ENCODE measurements around the gene KIAA0408. TPM values are rescaled to one million over a fixed set of nuclear protein-coding genes. Genes with fewer than 3 reads are reported as not detected.
"Not testable (repeated sequence)": the region's sequence is repeated elsewhere in the genome, so short reads cannot be mapped to it uniquely, and the experiment has no call there.

KIAA0408 gene
- total RNA-seq, 1 experiment from 2014 or later: 34.7 TPM

DNA sequence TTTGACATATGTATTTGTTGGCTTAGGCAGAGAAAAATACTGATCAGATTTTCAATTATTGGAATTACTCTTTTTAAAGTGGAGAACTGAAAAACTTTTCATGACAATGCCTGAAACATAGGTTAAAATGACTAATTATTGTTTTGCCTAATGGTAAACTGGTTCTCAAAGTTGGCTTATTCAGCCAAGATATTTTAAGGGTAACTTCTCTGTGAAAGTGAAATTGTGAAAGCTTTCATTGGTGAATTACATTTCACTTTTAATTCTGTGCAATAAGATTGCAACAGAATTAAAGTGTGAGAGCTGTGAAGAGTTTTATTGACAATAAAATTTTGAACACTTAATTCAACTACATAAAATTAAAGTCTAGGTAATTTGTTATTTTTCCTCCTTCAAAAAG lies 24.5 kb downstream of the KIAA0408 start:
- CTCF ChIA-PET: no interaction called here
- no peak for DNase-seq (ENCODE audit: low spot score)
- Histone ChIP-seq H3K9me3 (ENCODE audit: low read depth, low read length, poor library complexity, severe bottlenecking) (no peaks in the 10 kb centered on the region), H3K4me3 (ENCODE audit: low read depth, low read length, poor library complexity, severe bottlenecking) (no peak overlapping the region), H3K27ac (ENCODE audit: low read depth, low read length, poor library complexity, severe bottlenecking) (no peak overlapping the region), H3K4me1 (ENCODE audit: insufficient read depth, low read length, poor library complexity, severe bottlenecking) (no peaks in the 10 kb centered on the region), H3K27me3 (replicated peaks; ENCODE audit: insufficient read depth, low read depth, low read length, poor library complexity) (no peaks in the 10 kb centered on the region), H3K36me3 (ENCODE audit: insufficient read depth, low read length, poor library complexity, severe bottlenecking) (no peaks in the 10 kb centered on the region)
- intact Hi-C loops (cut with micrococcal nuclease; ENCODE audit: unreplicated experiment): no loop called here
- no peak for TF ChIP-seq EZH2 (IDR thresholded peaks at IDR 0.05; ENCODE audit: borderline replicate concordance, low read depth, low read length, poor library complexity, severe bottlenecking)
- no peak for TF ChIP-seq CTCF (conservative IDR thresholded peaks at IDR 0.05; ENCODE audit: low read depth, low read length)
- POLR2A ChIA-PET (ENCODE audit: low non-redundant PET): no interaction called here
- BruUV-seq (replicated peaks): no TSS peak

- H3K9me3 ChIP-seq (ENCODE audit: low read depth, low read length, poor library complexity, severe bottlenecking); CTCF ChIA-PET; POLR2A ChIA-PET (ENCODE audit: low non-redundant PET); DNase-seq (ENCODE audit: low spot score); H3K36me3 ChIP-seq (ENCODE audit: insufficient read depth, low read length, poor library complexity, severe bottlenecking); H3K27ac ChIP-seq (ENCODE audit: low read depth, low read length, poor library complexity, severe bottlenecking); H3K4me3 ChIP-seq (ENCODE audit: low read depth, low read length, poor library complexity, severe bottlenecking); intact Hi-C loops (cut with micrococcal nuclease; ENCODE audit: unreplicated experiment); BruUV-seq (replicated peaks); H3K4me1 ChIP-seq (ENCODE audit: insufficient read depth, low read length, poor library complexity, severe bottlenecking); H3K27me3 ChIP-seq (replicated peaks; ENCODE audit: insufficient read depth, low read depth, low read length, poor library complexity): not testable (repeated sequence)
These were observed 30.6 kb downstream of the KIAA0408 start for GRCh38 chr6:127428562-127428961.

- BruUV-seq (replicated peaks): no TSS peak
- POLR2A ChIA-PET (ENCODE audit: low non-redundant PET): no interaction called here
- CTCF ChIA-PET: no interaction called here
- intact Hi-C loops (cut with micrococcal nuclease; ENCODE audit: unreplicated experiment): no loop called here
- DNase-seq (ENCODE audit: low spot score): no peak
- TF ChIP-seq CTCF (conservative IDR thresholded peaks at IDR 0.05; ENCODE audit: low read depth, low read length) (no peak), EZH2 (IDR thresholded peaks at IDR 0.05; ENCODE audit: borderline replicate concordance, low read depth, low read length, poor library complexity, severe bottlenecking) (no peak)
- Histone ChIP-seq H3K4me3 (ENCODE audit: low read depth, low read length, poor library complexity, severe bottlenecking) (no peak overlapping the region), H3K9me3 (ENCODE audit: low read depth, low read length, poor library complexity, severe bottlenecking) (no peaks in the 10 kb centered on the region), H3K4me1 (ENCODE audit: insufficient read depth, low read length, poor library complexity, severe bottlenecking) (no peaks in the 10 kb centered on the region), H3K27ac (ENCODE audit: low read depth, low read length, poor library complexity, severe bottlenecking) (no peak overlapping the region), H3K27me3 (replicated peaks; ENCODE audit: insufficient read depth, low read depth, low read length, poor library complexity) (no peaks in the 10 kb centered on the region), H3K36me3 (ENCODE audit: insufficient read depth, low read length, poor library complexity, severe bottlenecking) (no peaks in the 10 kb centered on the region)
These were observed 35.3 kb downstream of the KIAA0408 start for GRCh38 chr6:127423921-127424320.

- intact Hi-C loops (cut with micrococcal nuclease; ENCODE audit: unreplicated experiment): loop anchor here (2.0 kb wide), 1 partner anchor 118 kb away; no protein-coding TSS in a partner anchor
- H3K9me3 ChIP-seq (ENCODE audit: low read depth, low read length, poor library complexity, severe bottlenecking); H3K4me1 ChIP-seq (ENCODE audit: insufficient read depth, low read length, poor library complexity, severe bottlenecking); H3K27me3 ChIP-seq (replicated peaks; ENCODE audit: insufficient read depth, low read depth, low read length, poor library complexity); H3K36me3 ChIP-seq (ENCODE audit: insufficient read depth, low read length, poor library complexity, severe bottlenecking); DNase-seq (ENCODE audit: low spot score); H3K27ac ChIP-seq (ENCODE audit: low read depth, low read length, poor library complexity, severe bottlenecking); H3K4me3 ChIP-seq (ENCODE audit: low read depth, low read length, poor library complexity, severe bottlenecking); CTCF ChIA-PET; BruUV-seq (replicated peaks): not testable (repeated sequence)
- POLR2A ChIA-PET (ENCODE audit: low non-redundant PET): interaction anchor here (0.7 kb wide), 1 partner anchor 119 kb away, joined by 3 read pairs; no protein-coding TSS in a partner anchor
These were observed 38.0 kb downstream of the KIAA0408 start for GRCh38 chr6:127421164-127421563.
